GM12873 (cell line): ENCODE measurements around the gene APOF.

Experiments
- TF ChIP-seq, protein P1 (sequence below): IDR thresholded peaks from 2 replicates; pipeline ENCODE4 v1.5.1; 2012; ENCODE audit warnings: low read depth, mild to moderate bottlenecking, moderate library complexity, low read length, control low read depth; ENCODE audit not compliant: insufficient read depth; ENCODE audit errors: missing control alignments

The APOF gene

DNA sequence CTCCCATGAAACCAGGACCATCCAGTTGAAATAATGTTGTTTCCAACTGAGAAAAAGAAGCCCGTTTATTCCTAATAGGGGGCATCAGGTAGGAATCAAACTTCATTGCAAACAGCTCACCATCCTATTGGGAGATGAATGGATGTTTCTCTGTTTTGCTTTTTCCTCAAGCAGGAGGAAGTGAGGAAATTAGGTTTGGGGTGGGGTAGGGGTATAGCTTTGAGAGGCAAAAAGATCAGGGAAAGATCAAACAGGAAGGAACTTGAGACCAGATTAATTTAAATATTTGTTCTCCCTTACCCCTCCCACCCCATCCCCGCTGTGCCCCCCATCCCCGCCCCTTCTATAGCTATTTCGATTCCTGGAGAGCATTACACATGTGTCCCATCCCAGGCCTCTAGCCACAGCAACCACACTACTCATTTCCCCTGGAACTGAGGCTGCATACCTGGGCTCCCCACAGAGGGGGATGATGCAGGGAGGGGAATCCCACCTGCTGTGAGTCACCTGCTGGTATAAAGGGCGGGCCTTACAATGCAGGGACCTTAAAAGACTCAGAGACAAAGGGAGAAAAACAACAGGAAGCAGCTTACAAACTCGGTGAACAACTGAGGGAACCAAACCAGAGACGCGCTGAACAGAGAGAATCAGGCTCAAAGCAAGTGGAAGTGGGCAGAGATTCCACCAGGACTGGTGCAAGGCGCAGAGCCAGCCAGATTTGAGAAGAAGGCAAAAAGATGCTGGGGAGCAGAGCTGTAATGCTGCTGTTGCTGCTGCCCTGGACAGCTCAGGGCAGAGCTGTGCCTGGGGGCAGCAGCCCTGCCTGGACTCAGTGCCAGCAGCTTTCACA, 24.1 kb downstream of the APOF start, which contains the start of gene IL23A:
TSS of gene IL23A (plus strand) at position 577 of the 850 bp plus-strand sequence. CDS start at position 738, 161 bp downstream.
- TF ChIP-seq, protein P1, sequence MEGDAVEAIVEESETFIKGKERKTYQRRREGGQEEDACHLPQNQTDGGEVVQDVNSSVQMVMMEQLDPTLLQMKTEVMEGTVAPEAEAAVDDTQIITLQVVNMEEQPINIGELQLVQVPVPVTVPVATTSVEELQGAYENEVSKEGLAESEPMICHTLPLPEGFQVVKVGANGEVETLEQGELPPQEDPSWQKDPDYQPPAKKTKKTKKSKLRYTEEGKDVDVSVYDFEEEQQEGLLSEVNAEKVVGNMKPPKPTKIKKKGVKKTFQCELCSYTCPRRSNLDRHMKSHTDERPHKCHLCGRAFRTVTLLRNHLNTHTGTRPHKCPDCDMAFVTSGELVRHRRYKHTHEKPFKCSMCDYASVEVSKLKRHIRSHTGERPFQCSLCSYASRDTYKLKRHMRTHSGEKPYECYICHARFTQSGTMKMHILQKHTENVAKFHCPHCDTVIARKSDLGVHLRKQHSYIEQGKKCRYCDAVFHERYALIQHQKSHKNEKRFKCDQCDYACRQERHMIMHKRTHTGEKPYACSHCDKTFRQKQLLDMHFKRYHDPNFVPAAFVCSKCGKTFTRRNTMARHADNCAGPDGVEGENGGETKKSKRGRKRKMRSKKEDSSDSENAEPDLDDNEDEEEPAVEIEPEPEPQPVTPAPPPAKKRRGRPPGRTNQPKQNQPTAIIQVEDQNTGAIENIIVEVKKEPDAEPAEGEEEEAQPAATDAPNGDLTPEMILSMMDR, result no peak

DNA sequence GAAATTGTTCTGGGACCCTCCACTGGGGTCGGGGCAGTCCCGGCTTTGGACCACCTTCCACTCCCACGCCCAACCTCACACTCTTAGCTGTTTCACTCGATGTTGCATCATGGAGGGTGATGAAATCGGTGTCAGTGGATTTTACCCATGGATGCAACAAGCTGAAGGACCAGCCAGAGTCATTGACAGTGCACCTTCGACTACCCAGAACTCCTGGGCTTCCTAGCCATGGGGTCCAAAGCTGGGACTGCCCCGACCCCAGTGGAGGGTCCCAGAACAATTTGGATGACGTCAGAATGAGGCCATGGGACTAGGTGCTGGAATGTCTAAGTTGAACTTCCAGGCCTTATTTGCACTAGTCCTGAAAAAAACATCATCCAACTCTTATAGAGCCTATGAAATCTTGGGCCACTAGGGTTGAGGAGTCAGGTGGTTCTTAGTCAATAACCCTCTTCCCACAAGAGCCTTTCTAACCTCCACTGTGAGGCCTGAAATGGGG, 24.9 kb downstream of the APOF start:
- TF ChIP-seq, protein P1, result no peak

DNA sequence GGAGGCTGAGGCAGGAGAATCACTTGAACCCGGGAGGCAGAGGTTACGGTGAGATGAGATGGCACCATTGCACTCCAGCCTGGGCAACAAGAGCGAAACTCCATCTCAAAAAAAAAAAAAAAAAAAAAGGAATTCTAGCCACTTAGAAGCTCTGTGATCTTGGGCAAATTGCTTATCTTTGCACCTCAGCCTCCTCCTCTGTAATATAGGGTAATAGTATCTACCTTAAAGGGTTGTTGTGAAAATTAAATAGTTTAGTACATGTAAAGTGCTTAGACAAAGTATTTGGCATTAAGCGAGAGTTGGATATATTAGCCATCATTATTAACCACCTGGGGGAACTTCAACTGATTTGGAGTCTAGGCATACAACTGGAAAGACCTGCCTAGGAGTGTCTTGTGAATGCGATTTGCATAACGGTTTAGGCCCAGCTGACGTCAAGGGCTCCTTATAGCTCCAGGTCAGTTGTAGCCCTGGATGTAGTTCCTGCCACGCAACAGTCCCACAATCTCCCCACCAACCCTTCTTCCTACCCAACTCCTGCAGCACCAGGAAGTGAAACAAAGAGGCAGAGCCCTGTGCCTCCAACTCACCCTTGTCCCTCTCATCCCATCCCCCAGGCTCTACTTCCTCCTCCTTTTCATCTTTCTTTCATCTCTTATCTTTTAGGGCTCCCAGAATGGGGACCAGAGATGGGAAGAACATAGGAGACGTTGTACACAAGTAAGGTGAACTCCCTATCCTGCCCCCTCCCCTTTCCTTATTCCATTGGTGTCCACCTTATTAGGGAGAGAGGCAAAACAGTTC, 26.1 kb downstream of the APOF start:
- TF ChIP-seq, protein P1, result no peak

DNA sequence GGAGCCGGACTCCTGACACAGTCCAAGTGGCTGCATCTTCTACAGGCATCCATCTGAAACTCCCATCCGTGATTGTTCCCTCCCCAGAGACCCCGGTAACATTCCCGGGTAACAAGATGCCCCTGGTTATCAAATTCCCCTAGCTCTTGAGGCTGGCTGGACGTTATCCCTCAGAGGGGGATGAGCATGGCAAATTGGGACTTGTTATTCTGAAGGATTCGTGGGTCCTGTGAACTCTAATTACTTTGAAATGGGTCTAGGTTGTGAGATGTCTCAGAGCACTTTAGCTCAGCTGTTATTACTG, 28.2 kb downstream of the APOF start:
- TF ChIP-seq, protein P1, result no peak

DNA sequence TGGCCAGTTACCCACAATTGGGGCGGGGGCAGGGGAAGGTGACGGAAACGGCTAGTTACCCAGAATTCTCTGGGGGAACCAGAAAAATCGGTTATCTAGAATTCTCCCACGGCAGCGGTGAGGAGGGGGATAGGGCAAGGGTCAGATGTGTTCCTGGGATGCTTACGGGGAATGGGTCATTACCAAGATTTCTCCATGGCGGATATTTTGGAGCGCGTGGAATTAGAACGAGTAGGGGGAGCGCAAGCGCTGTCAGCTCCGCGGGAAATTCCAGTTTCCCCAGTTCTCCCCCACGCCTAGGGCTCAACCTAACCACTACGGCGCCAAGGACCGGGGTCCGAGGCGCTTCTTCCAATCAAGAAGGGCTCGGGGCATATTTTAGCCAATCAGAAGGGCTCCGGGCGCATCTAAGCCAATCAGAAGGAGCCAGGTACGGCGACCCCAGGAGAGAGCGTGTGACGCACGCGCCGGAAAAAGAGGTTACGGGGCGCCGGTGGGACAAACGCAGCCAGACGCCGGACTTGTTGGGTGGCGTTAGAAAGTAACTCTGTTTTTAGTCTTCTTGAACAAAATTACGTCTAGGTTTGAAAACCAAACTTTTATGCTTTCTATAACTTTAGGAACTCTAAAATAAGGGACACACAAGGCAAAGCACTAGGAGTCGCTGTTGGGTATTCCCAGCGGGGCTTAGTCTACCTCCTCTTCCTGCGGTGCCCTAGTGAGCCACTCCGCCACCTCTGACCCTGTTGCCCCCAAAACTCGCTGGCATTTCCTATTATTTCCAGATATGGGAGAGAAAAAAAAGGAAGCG, 28.8 kb downstream of the APOF start, which contains the start of gene PAN2:
TSS of gene PAN2 (minus strand) at position 322 of the 811 bp plus-strand sequence. CDS start 906 bp downstream, outside the sequence.
- TF ChIP-seq, protein P1, result peak; percentile 72

DNA sequence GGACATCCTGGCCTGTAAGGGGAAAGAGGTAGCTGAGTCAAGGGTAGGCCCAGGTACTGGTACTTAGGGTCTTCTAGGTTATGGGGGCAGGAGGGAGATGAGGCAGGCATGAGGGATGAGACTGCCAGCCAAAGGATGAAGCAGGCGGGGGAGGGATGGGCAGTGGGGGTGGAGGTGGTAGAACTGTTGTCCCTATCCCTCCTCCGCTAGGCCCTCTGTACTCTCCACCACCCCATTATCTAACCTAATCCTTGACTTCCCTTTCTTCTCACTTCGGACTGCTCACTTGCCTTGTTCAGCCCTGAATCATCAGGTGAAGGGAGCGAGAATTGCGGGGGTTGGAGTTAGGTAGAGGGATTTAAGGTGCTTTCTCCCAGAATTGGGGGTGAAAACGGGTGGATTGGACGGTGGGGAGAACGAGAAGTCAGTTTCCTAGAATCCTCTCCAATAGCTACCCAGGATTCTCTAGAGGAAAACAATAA, 29.4 kb downstream of the APOF start:
- TF ChIP-seq, protein P1, result no peak
